HG03108 (cell line): Measurements from ENCODE around the gene WWOX.
"Not testable (repeated sequence)": the region's sequence is repeated elsewhere in the genome, so short reads cannot be mapped to it uniquely, and the experiment has no call there.

Experiments
- ATAC-seq: cut with Tn5 transposase; IDR thresholded peaks from one replicate; pipeline ENCODE4 v1.9.1; 2021; ENCODE audit warnings: moderate library complexity; ENCODE audit not compliant: unreplicated experiment

WWOX gene

GRCh38 chr16:78596348-78596995 is 497.0 kb downstream of the WWOX start:
- ATAC-seq: no peak

DNA sequence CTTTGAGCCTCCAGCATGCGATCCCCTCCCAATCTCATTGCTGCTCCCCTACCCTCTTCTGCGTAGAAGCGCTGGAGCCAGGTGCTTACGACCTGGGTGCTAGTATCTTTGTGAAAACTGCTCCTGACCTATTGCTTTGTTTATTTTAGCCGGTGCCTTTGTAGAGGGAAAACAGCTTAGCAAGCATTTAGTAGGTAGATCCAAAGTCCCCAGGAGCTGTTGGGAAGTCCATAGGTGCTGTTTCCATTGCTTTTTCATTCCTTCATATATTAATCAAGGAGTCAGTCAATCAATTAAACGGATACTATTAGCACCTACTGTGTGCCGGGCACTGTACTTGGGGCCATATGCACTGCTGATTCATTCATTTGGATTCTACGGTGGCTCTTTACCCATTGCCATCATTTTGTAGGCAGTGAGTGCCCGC is 497.6 kb downstream of the WWOX start:
- ATAC-seq: no peak

- no peak for ATAC-seq
These were observed 498.5 kb downstream of the WWOX start for GRCh38 chr16:78597809-78598570.

GRCh38 chr16:78599271-78599670 is 499.8 kb downstream of the WWOX start:
- ATAC-seq: no peak

DNA sequence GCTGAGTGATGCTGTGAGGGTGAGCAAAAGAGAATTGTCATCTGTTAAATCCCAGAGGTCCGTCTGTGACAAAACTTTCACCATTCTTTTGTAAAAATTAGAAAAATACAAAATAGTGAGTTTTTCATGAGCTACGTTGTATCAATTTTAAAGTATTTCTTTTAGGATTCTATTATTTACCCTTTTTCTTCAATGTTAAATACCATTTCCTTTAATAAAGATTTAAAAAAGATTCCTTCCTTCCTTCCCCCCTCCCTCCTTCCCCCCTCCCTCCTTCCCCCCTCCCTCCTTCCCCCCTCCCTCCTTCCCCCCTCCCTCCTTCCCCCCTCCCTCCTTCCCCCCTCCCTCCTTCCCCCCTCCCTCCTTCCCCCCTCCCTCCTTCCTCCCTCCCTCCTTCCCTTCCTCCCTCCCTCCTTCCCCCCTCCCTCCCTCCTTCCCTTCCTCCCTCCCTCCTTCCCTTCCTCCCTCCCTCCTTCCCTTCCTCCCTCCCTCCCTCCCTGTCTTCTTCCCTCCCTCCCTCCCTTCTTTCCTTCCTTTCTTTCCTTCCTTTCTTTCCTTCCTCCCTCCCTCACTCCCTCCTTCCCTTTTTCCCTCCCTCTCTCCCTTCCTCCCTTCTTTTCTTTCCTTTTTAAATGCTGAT is 505.1 kb downstream of the WWOX start:
- ATAC-seq: not testable (repeated sequence)

DNA sequence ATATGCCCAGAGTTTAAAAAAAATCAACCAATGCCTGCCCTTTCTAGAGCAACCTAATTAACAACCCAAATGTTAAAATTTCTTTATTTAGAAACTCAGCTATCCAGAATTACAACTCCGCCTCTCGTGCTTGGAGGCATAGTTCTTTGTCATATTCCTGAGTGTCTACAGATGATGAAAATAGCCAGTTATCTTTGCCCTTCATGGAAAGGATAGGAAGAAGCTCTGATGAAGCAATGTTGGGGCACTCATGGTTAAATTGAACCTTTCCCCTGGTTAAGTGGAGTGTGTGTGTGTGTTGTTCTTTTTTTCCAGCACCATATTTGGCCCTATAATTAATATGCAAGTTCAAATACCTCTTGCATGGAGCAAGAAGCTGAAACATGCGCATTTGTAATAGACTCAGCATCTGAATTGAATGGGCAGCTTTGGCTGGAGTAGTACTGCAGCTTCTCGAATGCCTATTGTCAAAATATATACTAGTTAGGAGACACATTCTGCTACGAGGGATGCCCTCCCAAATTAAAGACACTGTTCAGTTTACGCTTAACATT is 506.2 kb downstream of the WWOX start:
- no peak for ATAC-seq

DNA sequence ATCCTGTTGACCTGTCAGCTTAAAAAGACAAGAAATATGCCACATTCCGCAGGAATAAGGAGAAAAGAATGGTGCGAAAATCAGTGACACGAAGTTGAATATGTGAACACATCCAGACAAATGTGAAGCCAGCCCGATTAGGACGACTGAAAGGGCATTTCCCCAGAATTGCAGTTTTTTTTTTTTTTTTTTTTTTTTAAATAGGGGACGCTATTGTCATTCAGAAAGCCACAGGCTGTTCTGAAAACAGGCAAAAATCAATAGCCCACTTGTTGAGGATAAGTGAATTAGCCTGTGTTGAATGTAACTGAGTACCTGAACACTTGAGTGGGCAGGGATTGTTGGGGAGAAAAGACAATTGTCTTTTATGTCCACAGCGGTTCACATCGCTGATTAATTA is 507.1 kb downstream of the WWOX start:
- no peak for ATAC-seq

DNA sequence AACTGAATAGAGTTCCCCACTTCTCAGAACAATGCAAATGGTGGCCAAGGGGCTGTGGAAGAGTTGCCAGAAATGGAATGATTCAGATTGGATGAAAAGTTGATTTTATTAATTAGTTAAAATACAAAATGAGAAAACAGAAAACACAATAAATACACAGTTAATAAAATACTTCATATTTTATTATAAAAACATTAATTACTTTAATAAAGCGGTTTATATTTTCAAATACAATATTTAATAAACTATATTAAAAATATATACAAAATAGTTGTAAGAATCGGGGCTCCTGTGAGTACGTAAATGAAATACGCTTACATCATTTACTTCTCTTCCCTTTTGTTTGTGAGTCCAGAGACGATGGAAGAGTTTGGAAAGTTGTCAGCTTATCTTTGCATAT is 507.6 kb downstream of the WWOX start:
- no peak for ATAC-seq

GRCh38 chr16:78607465-78607864 is 508.0 kb downstream of the WWOX start:
- ATAC-seq: no peak

GRCh38 chr16:78608305-78608776 is 508.9 kb downstream of the WWOX start:
- no peak for ATAC-seq

GRCh38 chr16:78609402-78610274 is 510.2 kb downstream of the WWOX start:
- no peak for ATAC-seq

GRCh38 chr16:78611318-78611717 is 511.9 kb downstream of the WWOX start:
- ATAC-seq: no peak

GRCh38 chr16:78619811-78620210 is 520.4 kb downstream of the WWOX start:
- no peak for ATAC-seq

- ATAC-seq: no peak
These were observed 520.8 kb downstream of the WWOX start for GRCh38 chr16:78620291-78620690.

DNA sequence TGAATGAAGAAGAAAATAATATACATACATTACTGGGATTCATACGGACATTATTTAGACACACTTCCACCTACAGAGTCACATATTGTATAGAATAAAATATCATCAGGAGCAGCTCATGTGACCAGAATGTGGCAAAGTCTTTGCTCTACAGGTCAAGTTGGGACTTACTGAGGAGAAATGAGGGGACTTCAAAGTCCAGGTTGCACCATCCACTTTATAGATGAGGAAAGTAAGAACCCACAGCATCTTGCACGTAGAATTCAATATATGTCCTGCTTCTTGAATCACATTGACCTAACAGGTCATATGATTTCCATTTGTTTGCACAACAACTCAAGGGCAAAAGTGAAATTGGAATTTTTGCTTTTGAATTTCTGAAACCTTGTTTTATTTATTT is 524.3 kb downstream of the WWOX start:
- ATAC-seq: no peak

GRCh38 chr16:78624366-78624765 is 524.9 kb downstream of the WWOX start:
- no peak for ATAC-seq

DNA sequence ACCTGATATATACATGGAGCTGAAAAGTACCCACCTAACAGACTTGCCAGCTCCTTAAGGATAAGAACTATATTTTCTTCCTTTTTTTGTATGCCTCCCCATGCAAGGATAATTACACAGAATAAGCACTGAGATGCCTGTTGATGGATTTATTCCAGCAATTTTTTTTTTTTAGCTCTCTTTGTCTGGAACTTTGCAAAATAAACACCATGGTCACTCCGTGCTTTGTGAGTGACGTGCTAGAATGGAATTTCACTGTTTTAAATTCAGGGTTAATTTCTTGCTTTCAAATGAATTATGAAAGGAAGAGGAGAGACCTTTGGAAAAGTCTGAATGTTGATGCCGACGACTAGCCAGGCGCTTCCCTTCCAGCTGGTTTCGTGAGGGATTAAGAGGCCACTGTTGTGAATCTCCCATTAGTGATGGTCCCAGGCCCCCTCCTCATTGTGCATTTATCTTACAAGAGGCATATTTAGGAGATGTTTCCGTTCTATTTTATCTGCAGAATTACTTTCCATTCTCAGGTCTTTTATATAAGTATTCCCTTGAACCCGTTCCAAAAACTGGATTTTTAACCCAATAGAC is 529.1 kb downstream of the WWOX start:
- no peak for ATAC-seq

GRCh38 chr16:78629173-78629572 is 529.7 kb downstream of the WWOX start:
- no peak for ATAC-seq

GRCh38 chr16:78630102-78630501 is 530.6 kb downstream of the WWOX start:
- ATAC-seq: no peak

- no peak for ATAC-seq
These were observed 534.1 kb downstream of the WWOX start for GRCh38 chr16:78633551-78633950.
